Tibial nerve (tissue), 4 donors: ENCODE measurements around the gene APOBEC2. TPM values are rescaled to one million over a fixed set of nuclear protein-coding genes. Genes with fewer than 3 reads are reported as not detected.

ENCODE experiments used
- DNase-seq, 2 donors: peaks; one replicate each; pipeline ENCODE4 v3.0.0-alpha.2; 2019; ENCODE audit warnings: low spot score in 2 of 2
- H3K27ac ChIP-seq, 4 donors: fragments of 200-600 bp; sonication (generic) in 3 of 4; one replicate each; pipeline ENCODE4 v1.5.1; 2017 to 2019; ENCODE audit warnings: mild to moderate bottlenecking in 1 of 4
- H3K27me3 ChIP-seq, 2 donors: fragments of 200-600 bp; sonication (generic) in 1 of 2; one replicate each; pipeline versions ENCODE4 v1.5.1 to v1.6.0; 2017 to 2019
- H3K36me3 ChIP-seq, 3 donors: fragments of 200-600 bp; sonication (generic); one replicate each; pipeline ENCODE4 v1.5.1; 2018 to 2019
- H3K4me1 ChIP-seq, 4 donors: fragments of 200-600 bp; sonication (generic) in 3 of 4; one replicate each; pipeline ENCODE4 v1.5.1; 2017 to 2019
- H3K4me3 ChIP-seq, 4 donors: fragments of 200-600 bp; sonication (generic) in 3 of 4; one replicate each; pipeline ENCODE4 v1.5.1; 2017 to 2019; ENCODE audit warnings: mild to moderate bottlenecking in 1 of 4, moderate library complexity in 1 of 4
- H3K9me3 ChIP-seq, 4 donors: fragments of 200-600 bp; sonication (generic) in 3 of 4; one replicate each; pipeline ENCODE4 v1.5.1; 2017 to 2019
- EP300 ChIP-seq, 2 donors: sonication (generic); formaldehyde crosslinking; IDR thresholded peaks; one replicate each; pipeline ENCODE4 v1.6.1; 2017; ENCODE audit warnings: antibody characterized with exemption in 2 of 2, mild to moderate bottlenecking in 1 of 2
- POLR2A ChIP-seq, 2 donors: fragments of 450-650 bp; IDR thresholded peaks; one replicate each; pipeline ENCODE4 v1.6.1; 2017; ENCODE audit warnings: antibody characterized with exemption in 2 of 2, mild to moderate bottlenecking in 2 of 2, moderate library complexity in 2 of 2
- WGBS, 2 donors: methylation state at CpG; one replicate each; pipeline ENCODE4 v1.1.5; 2018; 5-methylcytosine and 5-hydroxymethylcytosine counted together
- total RNA-seq, 4 donors: library from RNA; depleted of rRNA; stranded (reverse); fragments of >200 nt; gene quantifications; one replicate each; pipeline ENCODE4 v1.1.0, GENCODE V29; 2016
- TF ChIP-seq, protein P1 (sequence below), 5 experiments: fragments of 200-600 bp in 3 of 5; fragments of 450-650 bp in 2 of 5; sonication (generic) in 3 of 5; IDR thresholded peaks; one replicate each; pipeline ENCODE4 v1.5.1; 2016 to 2019; ENCODE audit warnings: antibody characterized with exemption in 5 of 5, mild to moderate bottlenecking in 3 of 5, moderate library complexity in 2 of 5

The APOBEC2 gene
- total RNA-seq, 4 donors from 2014 or later: not detected

DNA sequence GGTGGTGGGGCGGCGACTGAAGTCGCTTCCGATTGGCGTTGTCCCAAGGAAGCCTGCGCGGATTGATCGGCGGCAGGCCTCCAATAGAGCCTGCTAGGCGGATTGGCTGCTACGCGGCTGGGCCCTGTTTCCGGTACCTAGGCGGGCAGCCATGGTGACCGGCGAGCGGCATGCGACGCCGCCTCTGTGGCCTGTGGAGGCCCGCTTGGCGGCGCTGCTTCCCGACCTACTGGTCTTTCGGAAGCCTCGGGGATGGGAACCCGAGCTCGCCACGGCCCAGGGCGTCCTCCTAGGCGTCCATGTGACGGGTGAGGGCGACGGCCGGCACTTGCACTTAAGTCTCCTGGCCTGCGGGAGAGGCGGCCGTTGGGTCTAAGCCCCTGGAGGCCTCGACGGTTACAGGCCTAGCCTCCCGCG is 47.9 kb downstream of the APOBEC2 start:
- Histone ChIP-seq H3K27me3 (no peaks in the 10 kb centered on the region), H3K36me3 (peaks cover 2 to 50% (median 24%) of the 10 kb centered on the region in 3 donors), H3K9me3 (no peaks in the 10 kb centered on the region), H3K4me1 (peaks cover 0 to 21% (median 7%) of the 10 kb centered on the region in 4 donors), H3K4me3 (no peak overlapping the region), H3K27ac (no peak overlapping the region)
- WGBS, 2 donors: 81 to 85% methylated on average over 34 to 40 of the region's 42 CpGs
- TF ChIP-seq, protein P1, sequence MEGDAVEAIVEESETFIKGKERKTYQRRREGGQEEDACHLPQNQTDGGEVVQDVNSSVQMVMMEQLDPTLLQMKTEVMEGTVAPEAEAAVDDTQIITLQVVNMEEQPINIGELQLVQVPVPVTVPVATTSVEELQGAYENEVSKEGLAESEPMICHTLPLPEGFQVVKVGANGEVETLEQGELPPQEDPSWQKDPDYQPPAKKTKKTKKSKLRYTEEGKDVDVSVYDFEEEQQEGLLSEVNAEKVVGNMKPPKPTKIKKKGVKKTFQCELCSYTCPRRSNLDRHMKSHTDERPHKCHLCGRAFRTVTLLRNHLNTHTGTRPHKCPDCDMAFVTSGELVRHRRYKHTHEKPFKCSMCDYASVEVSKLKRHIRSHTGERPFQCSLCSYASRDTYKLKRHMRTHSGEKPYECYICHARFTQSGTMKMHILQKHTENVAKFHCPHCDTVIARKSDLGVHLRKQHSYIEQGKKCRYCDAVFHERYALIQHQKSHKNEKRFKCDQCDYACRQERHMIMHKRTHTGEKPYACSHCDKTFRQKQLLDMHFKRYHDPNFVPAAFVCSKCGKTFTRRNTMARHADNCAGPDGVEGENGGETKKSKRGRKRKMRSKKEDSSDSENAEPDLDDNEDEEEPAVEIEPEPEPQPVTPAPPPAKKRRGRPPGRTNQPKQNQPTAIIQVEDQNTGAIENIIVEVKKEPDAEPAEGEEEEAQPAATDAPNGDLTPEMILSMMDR (IDR thresholded peaks at IDR 0.05): no peak
- TF ChIP-seq EP300 (IDR thresholded peaks at IDR 0.05) (no peak), POLR2A (IDR thresholded peaks at IDR 0.05) (no peak)
- DNase-seq: no peak

DNA sequence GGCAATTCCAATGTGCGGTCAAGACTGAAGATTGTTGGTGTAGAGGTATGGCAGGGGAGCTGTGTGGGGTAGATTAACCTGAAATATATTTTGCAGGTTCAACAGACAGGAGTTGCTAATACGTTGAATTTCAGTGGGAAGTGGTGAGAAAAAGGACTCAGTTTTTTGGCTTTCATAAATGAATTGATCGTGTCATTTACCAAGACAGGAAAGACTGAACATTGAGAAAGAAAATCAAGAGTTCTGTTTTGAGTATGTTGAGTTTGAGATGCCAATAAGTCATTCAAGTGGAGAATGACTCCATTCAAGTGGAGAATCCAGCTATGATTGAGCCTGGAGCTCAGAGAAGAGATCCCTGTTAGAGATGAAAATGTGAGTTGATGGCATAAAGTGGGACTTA is 50.8 kb downstream of the APOBEC2 start:
- DNase-seq: no peak

DNA sequence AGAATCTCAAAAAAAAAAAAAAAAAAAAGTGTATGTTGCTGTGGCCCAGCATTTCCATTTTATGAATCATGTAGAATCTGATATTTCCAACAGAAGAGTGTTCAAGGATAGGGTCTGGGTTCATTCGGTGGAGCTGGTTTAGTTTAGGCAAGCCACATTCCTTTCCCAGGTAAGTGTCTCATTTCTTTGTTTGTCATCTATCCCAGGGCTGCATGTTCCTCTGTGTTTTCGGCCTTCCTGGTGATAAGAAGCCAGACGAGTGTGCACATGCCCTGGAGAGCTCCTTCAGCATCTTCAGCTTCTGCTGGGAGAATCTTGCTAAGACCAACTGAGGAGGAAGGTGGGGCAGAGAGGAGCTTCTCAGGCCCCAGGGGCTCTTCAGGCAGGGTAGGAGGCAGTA is 58.0 kb downstream of the APOBEC2 start:
- Histone ChIP-seq H3K27me3 (no peaks in the 10 kb centered on the region), H3K27ac (no peak overlapping the region), H3K4me1 (no peaks in the 10 kb centered on the region), H3K9me3 (no peaks in the 10 kb centered on the region), H3K36me3 (peaks cover 0 to 20% (median 0%) of the 10 kb centered on the region in 3 donors), H3K4me3 (no peak overlapping the region)
- TF ChIP-seq POLR2A (IDR thresholded peaks at IDR 0.05): no peak
- TF ChIP-seq EP300 (IDR thresholded peaks at IDR 0.05): no peak
- TF ChIP-seq, protein P1 (IDR thresholded peaks at IDR 0.05): no peak
- DNase-seq: no peak
- 80 to 88% methylated on average over 3 of the region's 3 CpGs for WGBS, 2 donors

More for the DNA sequence above, 50.8 kb downstream of the APOBEC2 start:
- WGBS, 2 donors: 89 to 98% methylated on average over 3 of the region's 3 CpGs
- H3K4me1 ChIP-seq: peaks cover 0 to 5% (median under 1%) of the 10 kb centered on the region in 4 donors
- no peaks in the 10 kb centered on the region for H3K27me3 ChIP-seq
- H3K36me3 ChIP-seq: peaks cover 0 to 28% (median 0%) of the 10 kb centered on the region in 3 donors
- no peak overlapping the region for H3K4me3 ChIP-seq
- TF ChIP-seq POLR2A (IDR thresholded peaks at IDR 0.05) (no peak), EP300 (IDR thresholded peaks at IDR 0.05) (no peak)
- TF ChIP-seq, protein P1 (IDR thresholded peaks at IDR 0.05): no peak
- H3K27ac ChIP-seq: no peak overlapping the region
- H3K9me3 ChIP-seq: no peaks in the 10 kb centered on the region

Other genes starting within 250 kb of the APOBEC2 start
- 1 to 10 TPM in 3 of 4 donors, under 1 TPM in 1; 0.90 to 7.6 (median 1.5) TPM for gene UNC5CL, start 14.0 kb upstream of the APOBEC2 start, total RNA-seq
- not detected for gene TSPO2, start 10.7 kb upstream of the APOBEC2 start, total RNA-seq
- gene OARD1, start 19.2 kb downstream of the APOBEC2 start, total RNA-seq: 10 to 100 TPM; 12.3 to 25.6 (median 17.3) TPM
- gene NFYA, start 19.8 kb downstream of the APOBEC2 start, total RNA-seq: 10 to 100 TPM; 11.2 to 32.7 (median 16.0) TPM
- 1 to 10 TPM in 2 of 4 donors, under 1 TPM in 1, not detected in 1; 0.63 to 4.5 (median 2.2) TPM for gene TREML1, start 101.1 kb downstream of the APOBEC2 start, total RNA-seq
- gene TREM2, start 109.9 kb downstream of the APOBEC2 start, total RNA-seq: 10 to 100 TPM; 10.0 to 46.1 (median 14.3) TPM
- gene TREML2, start 147.9 kb downstream of the APOBEC2 start, total RNA-seq: not detected
- gene TREML4, start 175.1 kb downstream of the APOBEC2 start, total RNA-seq: not detected
- 1 to 10 TPM; 1.1 to 3.3 (median 2.1) TPM for gene TREM1, start 233.5 kb downstream of the APOBEC2 start, total RNA-seq